ENCODE data around the gene OR6K6.

The OR6K6 gene

DNA sequence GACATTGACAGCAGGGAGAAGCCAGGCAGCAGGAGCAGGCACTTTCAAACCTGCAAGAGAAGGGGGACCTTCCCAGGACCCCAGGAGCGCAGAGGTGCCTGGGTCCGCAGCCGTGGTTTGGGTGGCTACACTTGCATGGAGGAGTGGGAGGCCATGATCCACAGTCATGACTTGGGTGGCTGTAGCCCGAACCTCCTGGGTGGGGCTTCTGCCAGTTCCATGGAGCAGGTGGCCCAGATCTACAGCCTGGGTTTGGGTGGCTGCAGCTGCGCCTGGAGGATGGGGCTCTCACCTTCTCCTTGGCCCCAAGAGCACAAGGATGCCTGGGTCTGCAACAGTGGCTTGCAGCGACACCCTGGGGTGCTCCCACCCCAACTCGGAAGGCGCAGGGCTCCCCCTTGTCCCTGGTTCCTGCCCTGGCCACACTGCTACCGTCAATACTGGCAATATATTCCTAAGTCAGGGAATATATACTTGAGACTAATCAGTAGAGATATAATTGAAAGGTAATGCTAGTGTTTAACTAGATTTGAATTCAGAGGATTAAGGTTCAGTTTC, 2.3 kb upstream of the OR6K6 start:
- TF ChIP-seq, protein P1, sequence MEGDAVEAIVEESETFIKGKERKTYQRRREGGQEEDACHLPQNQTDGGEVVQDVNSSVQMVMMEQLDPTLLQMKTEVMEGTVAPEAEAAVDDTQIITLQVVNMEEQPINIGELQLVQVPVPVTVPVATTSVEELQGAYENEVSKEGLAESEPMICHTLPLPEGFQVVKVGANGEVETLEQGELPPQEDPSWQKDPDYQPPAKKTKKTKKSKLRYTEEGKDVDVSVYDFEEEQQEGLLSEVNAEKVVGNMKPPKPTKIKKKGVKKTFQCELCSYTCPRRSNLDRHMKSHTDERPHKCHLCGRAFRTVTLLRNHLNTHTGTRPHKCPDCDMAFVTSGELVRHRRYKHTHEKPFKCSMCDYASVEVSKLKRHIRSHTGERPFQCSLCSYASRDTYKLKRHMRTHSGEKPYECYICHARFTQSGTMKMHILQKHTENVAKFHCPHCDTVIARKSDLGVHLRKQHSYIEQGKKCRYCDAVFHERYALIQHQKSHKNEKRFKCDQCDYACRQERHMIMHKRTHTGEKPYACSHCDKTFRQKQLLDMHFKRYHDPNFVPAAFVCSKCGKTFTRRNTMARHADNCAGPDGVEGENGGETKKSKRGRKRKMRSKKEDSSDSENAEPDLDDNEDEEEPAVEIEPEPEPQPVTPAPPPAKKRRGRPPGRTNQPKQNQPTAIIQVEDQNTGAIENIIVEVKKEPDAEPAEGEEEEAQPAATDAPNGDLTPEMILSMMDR (conservative IDR thresholded peaks at IDR 0.05; ENCODE audit: low read length), result no peak
- no peak for DNase-seq (ENCODE audit: low read depth)
- H3K4me3 ChIP-seq (ENCODE audit: low read length), result no peak overlapping the region

DNA sequence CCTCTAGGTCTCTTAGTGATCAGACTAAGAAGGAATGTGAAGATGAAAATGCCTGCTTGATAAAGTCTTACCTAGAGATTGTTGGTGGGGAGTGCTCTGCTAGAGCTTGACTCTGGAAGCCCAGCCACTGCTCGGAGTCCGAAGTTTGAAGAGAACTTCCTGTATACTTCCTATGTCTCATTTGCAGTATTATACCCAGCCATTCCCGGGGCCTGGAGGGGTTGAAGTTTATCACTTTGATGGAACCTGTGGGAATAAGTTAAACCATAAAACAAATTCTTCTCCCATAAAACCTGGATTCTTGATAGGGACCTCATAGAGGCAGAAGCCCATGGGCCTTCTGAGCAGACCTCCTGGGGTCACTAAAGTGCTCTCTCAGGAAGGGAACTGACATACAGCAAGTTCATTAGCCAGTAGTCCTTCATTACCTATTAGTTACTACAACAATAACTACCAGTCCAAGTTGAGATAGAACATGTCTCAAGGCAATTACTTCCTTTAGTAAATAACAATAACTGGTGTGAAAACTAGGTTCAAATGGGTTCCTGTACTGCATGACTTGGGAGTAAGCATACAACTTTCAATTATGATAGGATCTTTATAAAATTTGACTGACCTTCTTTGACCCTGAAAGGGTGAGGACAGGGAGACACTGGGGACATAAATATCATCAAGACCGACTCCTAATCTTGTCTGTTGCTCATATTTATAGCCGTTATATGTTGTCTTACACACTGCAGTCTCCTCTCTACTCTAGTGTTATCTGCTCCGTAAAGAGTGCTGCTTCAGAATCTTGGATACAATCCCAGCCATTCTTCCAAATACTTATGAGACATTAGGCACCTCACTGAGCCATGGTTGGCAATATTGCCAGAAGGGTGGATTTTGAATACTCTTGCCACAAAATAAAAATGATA, 17.7 kb downstream of the OR6K6 start, which contains the start of gene OR6N1:
TSS of gene OR6N1 (minus strand) at position 246 of the 917 bp plus-strand sequence. CDS start 5,513 bp downstream, outside the sequence.
- TF ChIP-seq, protein P1 (conservative IDR thresholded peaks at IDR 0.05; ENCODE audit: low read length), result no peak
- no peak for DNase-seq (ENCODE audit: low read depth)
- no peak within 1 kb of the TSS for H3K4me3 ChIP-seq (ENCODE audit: low read length)

DNA sequence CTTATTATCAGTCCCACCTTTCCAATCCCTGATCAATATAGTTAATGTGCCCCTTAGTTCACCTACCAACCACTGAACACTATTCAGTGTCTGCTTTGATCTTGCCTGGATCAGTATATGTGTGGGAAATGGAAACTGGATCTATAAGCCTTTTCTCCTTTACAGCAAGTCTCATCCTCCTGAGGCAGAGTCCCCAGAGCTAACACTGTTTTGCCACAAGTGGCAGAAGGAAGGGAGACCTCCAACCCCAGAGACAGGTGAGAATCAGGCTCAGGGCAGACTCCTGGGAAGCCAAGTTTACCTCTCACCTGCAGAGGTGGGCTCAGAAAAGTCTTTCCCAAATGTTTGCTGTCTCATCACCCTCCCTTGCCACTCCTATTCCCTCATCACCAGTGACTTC, 26.6 kb downstream of the OR6K6 start, which contains the start of gene OR6N2:
TSS of gene OR6N2 (minus strand) at position 101 of the 400 bp plus-strand sequence. CDS start 3,569 bp downstream, outside the sequence.
- TF ChIP-seq, protein P1 (conservative IDR thresholded peaks at IDR 0.05; ENCODE audit: low read length), result no peak
- no peak for DNase-seq (ENCODE audit: low read depth)
- H3K4me3 ChIP-seq (ENCODE audit: low read length), result no peak within 1 kb of the TSS

DNA sequence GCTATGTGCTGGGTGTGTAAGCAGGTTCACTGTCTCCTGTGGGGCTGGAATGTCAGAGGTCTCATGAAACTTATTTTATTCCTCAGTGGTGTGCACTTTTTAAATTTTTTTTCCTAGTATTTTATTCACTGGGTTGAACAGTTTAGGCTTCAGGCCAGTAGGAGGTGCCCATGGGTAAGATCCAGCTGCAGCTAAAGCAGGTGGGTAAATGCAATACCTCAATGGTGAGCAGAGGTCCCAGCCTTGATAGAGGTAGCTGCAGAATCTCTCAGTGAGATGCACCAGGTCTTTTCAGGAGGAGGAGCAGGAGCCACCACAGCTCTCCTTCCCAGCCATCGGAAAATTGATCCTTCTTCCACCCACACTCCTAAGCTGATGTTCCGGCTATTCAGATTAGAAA, 39.1 kb downstream of the OR6K6 start:
- no peak overlapping the region for H3K4me3 ChIP-seq (ENCODE audit: low read length)
- DNase-seq (ENCODE audit: low read depth), result no peak
- TF ChIP-seq, protein P1 (conservative IDR thresholded peaks at IDR 0.05; ENCODE audit: low read length), result no peak

GRCh38 chr1:158794247-158794646, 39.7 kb downstream of the OR6K6 start:
- H3K4me3 ChIP-seq (ENCODE audit: low read length), result no peak overlapping the region
- DNase-seq (ENCODE audit: low read depth), result no peak
- TF ChIP-seq, protein P1 (conservative IDR thresholded peaks at IDR 0.05; ENCODE audit: low read length), result no peak

- H3K4me3 ChIP-seq (ENCODE audit: low read length), result no peak overlapping the region
These were observed 44.0 kb downstream of the OR6K6 start for GRCh38 chr1:158798531-158798930.

More at GRCh38 chr1:158798531-158798930, 44.0 kb downstream of the OR6K6 start:
- DNase-seq (ENCODE audit: low read depth), result no peak
- TF ChIP-seq, protein P1 (conservative IDR thresholded peaks at IDR 0.05; ENCODE audit: low read length), result no peak
